C4-2B (cell line): ENCODE measurements around the gene ZPR1.

ENCODE experiments used
- ZFX ChIP-seq: fragments of 450-650 bp; IDR thresholded peaks from 2 replicates; pipeline ENCODE4 v1.6.1; 2017
- TF ChIP-seq, protein P1 (sequence below): fragments of 450-650 bp; conservative IDR thresholded peaks from 2 replicates; pipeline ENCODE4 v1.5.1; 2017; ENCODE audit warnings: mild to moderate bottlenecking

DNA sequence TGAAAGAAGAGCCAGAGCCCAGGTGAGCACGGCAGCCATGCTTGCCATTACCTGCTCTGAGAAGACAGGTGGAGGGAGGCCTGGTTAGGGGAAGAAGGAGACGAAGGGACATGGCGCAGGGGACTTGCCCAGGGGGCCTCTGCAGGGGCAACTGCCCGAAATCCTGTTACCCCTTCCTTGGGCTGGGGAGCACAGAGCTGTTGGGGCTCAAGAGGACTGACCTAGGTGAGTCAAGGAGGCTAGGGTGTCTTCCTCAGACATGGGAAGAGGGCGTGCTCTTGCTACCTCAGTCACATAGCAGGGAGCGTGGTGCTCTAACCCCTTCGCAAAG is 4.0 kb upstream of the ZPR1 start, which contains the start of gene APOA5:
- TF ChIP-seq, protein P1, sequence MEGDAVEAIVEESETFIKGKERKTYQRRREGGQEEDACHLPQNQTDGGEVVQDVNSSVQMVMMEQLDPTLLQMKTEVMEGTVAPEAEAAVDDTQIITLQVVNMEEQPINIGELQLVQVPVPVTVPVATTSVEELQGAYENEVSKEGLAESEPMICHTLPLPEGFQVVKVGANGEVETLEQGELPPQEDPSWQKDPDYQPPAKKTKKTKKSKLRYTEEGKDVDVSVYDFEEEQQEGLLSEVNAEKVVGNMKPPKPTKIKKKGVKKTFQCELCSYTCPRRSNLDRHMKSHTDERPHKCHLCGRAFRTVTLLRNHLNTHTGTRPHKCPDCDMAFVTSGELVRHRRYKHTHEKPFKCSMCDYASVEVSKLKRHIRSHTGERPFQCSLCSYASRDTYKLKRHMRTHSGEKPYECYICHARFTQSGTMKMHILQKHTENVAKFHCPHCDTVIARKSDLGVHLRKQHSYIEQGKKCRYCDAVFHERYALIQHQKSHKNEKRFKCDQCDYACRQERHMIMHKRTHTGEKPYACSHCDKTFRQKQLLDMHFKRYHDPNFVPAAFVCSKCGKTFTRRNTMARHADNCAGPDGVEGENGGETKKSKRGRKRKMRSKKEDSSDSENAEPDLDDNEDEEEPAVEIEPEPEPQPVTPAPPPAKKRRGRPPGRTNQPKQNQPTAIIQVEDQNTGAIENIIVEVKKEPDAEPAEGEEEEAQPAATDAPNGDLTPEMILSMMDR: no peak
- no peak for TF ChIP-seq ZFX
